Mammary epithelial cell (primary cell): ENCODE results near the gene TEX19.

Experiments
- EZH2 ChIP-seq: IDR thresholded peaks from 2 replicates; pipeline ENCODE4 v1.6.1; 2012; ENCODE audit warnings: low read length, inconsistent platforms, borderline replicate concordance
- TF ChIP-seq, protein P1 (sequence below), 2 donors: IDR thresholded peaks in 1 of 2; conservative IDR thresholded peaks in 1 of 2; 2 replicates each; pipeline ENCODE4 v1.5.1; 2011 to 2012; ENCODE audit warnings: inconsistent platforms in 2 of 2, low read length in 2 of 2, mild to moderate bottlenecking in 2 of 2, control low read depth in 1 of 2, low read depth in 1 of 2; ENCODE audit not compliant: insufficient read depth in 1 of 2; ENCODE audit errors: extremely low read depth in 1 of 2

DNA sequence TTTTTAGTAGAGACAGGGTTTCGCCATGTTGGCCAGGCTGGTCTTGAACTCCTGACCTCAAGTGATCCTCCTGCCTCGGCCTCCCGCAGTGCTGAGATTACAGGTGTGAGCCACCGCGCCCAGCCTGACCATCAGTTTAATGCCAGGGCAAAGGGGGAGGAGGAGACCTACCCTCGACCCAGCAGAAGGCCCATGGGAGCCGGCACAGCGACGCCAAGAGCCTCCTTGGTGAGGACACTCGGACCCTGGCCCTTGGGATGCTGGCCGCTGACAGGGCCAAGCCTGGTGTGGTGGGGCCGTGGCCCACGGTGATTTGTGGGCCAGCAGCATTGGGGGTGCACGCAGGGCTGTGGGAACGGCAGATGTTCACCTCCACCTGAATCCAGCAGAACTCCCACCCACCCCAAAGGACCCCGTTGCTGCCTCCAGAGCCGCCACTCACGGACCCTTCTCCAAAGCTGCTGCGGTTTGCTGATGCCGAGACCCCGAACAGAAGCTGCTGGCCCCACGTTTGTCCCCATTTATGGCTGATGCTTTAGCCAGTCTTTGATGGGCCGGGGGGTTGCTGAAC is 32.5 kb downstream of the TEX19 start:
- TF ChIP-seq, protein P1, sequence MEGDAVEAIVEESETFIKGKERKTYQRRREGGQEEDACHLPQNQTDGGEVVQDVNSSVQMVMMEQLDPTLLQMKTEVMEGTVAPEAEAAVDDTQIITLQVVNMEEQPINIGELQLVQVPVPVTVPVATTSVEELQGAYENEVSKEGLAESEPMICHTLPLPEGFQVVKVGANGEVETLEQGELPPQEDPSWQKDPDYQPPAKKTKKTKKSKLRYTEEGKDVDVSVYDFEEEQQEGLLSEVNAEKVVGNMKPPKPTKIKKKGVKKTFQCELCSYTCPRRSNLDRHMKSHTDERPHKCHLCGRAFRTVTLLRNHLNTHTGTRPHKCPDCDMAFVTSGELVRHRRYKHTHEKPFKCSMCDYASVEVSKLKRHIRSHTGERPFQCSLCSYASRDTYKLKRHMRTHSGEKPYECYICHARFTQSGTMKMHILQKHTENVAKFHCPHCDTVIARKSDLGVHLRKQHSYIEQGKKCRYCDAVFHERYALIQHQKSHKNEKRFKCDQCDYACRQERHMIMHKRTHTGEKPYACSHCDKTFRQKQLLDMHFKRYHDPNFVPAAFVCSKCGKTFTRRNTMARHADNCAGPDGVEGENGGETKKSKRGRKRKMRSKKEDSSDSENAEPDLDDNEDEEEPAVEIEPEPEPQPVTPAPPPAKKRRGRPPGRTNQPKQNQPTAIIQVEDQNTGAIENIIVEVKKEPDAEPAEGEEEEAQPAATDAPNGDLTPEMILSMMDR (conservative IDR thresholded peaks at IDR 0.05 in 1 of 2, IDR thresholded peaks at IDR 0.05 in 1 of 2; ENCODE audit: extremely low read depth in 1 of 2, insufficient read depth in 1 of 2, low read depth in 1 of 2, low read length in 2 of 2): no peak
- TF ChIP-seq EZH2: no peak
